H1 (cell line): ENCODE results near the gene CD160. TPM values are rescaled to one million over a fixed set of nuclear protein-coding genes. Genes with fewer than 3 reads are reported as not detected.
A peak's percentile ranks its signal among the peaks of the same experiment; 100 is the strongest.

Experiments
- CTCF ChIA-PET: fragments of 300-600 bp; sonication (Branson Sonifier 250); formaldehyde crosslinking; loops from one replicate; lab custom pipeline; 2021; ENCODE audit not compliant: partially characterized antibody; lab: Charles Lee
- POLR2A ChIA-PET: fragments of 300-600 bp; sonication (Branson Sonifier 250); formaldehyde crosslinking; loops from one replicate; lab custom pipeline; 2021; ENCODE audit warnings: inconsistent platforms; ENCODE audit not compliant: partially characterized antibody; lab: Charles Lee
- DNase-seq, 2 experiments: peaks; one replicate each; pipeline versions ENCODE4 v3.0.0 to v3.0.0-alpha.2; 2010 to 2022; ENCODE audit warnings: low spot score in 2 of 2, low read depth in 1 of 2, mixed read lengths in 1 of 2
- FAIRE-seq: peaks from 2 replicates; lab custom pipeline; 2011; peaks lifted over from hg19 to GRCh38; lab: Jason Lieb, UNC
- H2AFZ ChIP-seq: 2 replicates; pipeline ENCODE4 v1.8.1; 2012; ENCODE audit warnings: low read length, inconsistent platforms
- H2AK5ac ChIP-seq: 2 replicates; pipeline ENCODE4 v1.6.1; 2013; ENCODE audit warnings: low read depth, low read length
- H2BK120ac ChIP-seq: replicated peaks from 2 replicates; pipeline ENCODE3; 2013; ENCODE audit warnings: low read depth, low read length, inconsistent platforms
- H2BK12ac ChIP-seq: 2 replicates; pipeline ENCODE4 v1.6.1; 2013; ENCODE audit warnings: low read depth, low read length
- H2BK15ac ChIP-seq: 2 replicates; pipeline ENCODE4 v1.6.1; 2013; ENCODE audit warnings: low read length
- H2BK20ac ChIP-seq: 2 replicates; pipeline ENCODE4 v1.6.1; 2013; ENCODE audit warnings: low read length
- H2BK5ac ChIP-seq: 2 replicates; pipeline ENCODE4 v1.6.1; 2013; ENCODE audit warnings: low read depth, low read length
- H3K14ac ChIP-seq: 2 replicates; pipeline ENCODE4 v1.6.1; 2013; ENCODE audit warnings: inconsistent platforms; ENCODE audit not compliant: insufficient read length
- H3K18ac ChIP-seq: 2 replicates; pipeline ENCODE4 v1.6.1; 2013; ENCODE audit warnings: low read length; ENCODE audit errors: extremely low read depth
- H3K23ac ChIP-seq: 2 replicates; pipeline ENCODE4 v1.6.1; 2013; ENCODE audit warnings: inconsistent platforms; ENCODE audit not compliant: insufficient read length
- H3K23me2 ChIP-seq: 2 replicates; pipeline ENCODE4 v1.6.1; 2013; ENCODE audit warnings: low read depth, low read length
- H3K27ac ChIP-seq: 2 replicates; pipeline ENCODE4 v1.6.1; 2011; ENCODE audit warnings: low read depth, low read length, inconsistent platforms
- H3K27me3 ChIP-seq, 4 experiments: replicated peaks in 1 of 4; 1 replicate in 1 of 4; 2 replicates in 3 of 4; pipeline versions ENCODE4 v1.6.1 to v1.8.1; 2011 to 2013; ENCODE audit warnings: low read length in 3 of 4, mild to moderate bottlenecking in 3 of 4, inconsistent platforms in 2 of 4, mixed read lengths in 2 of 4, moderate library complexity in 1 of 4; ENCODE audit not compliant: control insufficient read depth in 3 of 4, insufficient read depth in 3 of 4; ENCODE audit errors: extremely low read depth in 1 of 4
- H3K36me3 ChIP-seq, 4 experiments: 2 replicates each; pipeline versions ENCODE4 v1.6.1 to v1.8.1; 2011 to 2013; ENCODE audit warnings: mild to moderate bottlenecking in 4 of 4, low read length in 3 of 4, moderate library complexity in 2 of 4, control low read depth in 1 of 4, inconsistent platforms in 1 of 4; ENCODE audit not compliant: insufficient read depth in 4 of 4, control insufficient read depth in 2 of 4
- H3K4ac ChIP-seq: replicated peaks from 2 replicates; pipeline ENCODE3; 2013; ENCODE audit warnings: low read length, low read depth, mixed read lengths, inconsistent platforms; ENCODE audit not compliant: insufficient read length
- H3K4me1 ChIP-seq, 4 experiments: replicated peaks in 1 of 4; 1 replicate in 1 of 4; 2 replicates in 3 of 4; pipeline versions ENCODE4 v1.6.1 to v1.8.1; 2011 to 2013; ENCODE audit warnings: low read length in 3 of 4, inconsistent platforms in 2 of 4, mixed read lengths in 1 of 4; ENCODE audit not compliant: insufficient read depth in 4 of 4, control insufficient read depth in 3 of 4
- H3K4me2 ChIP-seq, 2 experiments: 2 replicates each; pipeline versions ENCODE4 v1.6.1 to v1.8.1; 2011 to 2013; ENCODE audit warnings: low read depth in 2 of 2, low read length in 2 of 2, control low read depth in 1 of 2, inconsistent platforms in 1 of 2, mild to moderate bottlenecking in 1 of 2; ENCODE audit not compliant: insufficient read depth in 1 of 2
- H3K4me3 ChIP-seq, 4 experiments: fragments of 200-600, 300-600 bp in 1 of 4; sonication (generic), shearing (Covaris generic), sonication (Bioruptor Twin) in 1 of 4; 2 replicates each; pipeline versions ENCODE4 v1.5.1 to v1.8.1; 2011 to 2016; ENCODE audit warnings: low read length in 4 of 4, low read depth in 3 of 4, control low read depth in 2 of 4, inconsistent platforms in 2 of 4, mild to moderate bottlenecking in 2 of 4, mixed read lengths in 1 of 4, moderate library complexity in 1 of 4; ENCODE audit not compliant: insufficient read depth in 2 of 4; ENCODE audit errors: extremely low read depth in 1 of 4
- H3K56ac ChIP-seq: replicated peaks from 2 replicates; pipeline ENCODE3; 2013; ENCODE audit warnings: low read depth, mild to moderate bottlenecking, mixed read lengths, low read length, inconsistent platforms; ENCODE audit not compliant: insufficient read length
- H3K79me1 ChIP-seq: 2 replicates; pipeline ENCODE4 v1.6.1; 2013; ENCODE audit warnings: low read depth, low read length, control low read depth
- H3K79me2 ChIP-seq, 2 experiments: 2 replicates each; pipeline versions ENCODE4 v1.6.1 to v1.8.1; 2012 to 2013; ENCODE audit warnings: low read length in 2 of 2, mild to moderate bottlenecking in 2 of 2, inconsistent platforms in 1 of 2; ENCODE audit not compliant: insufficient read depth in 2 of 2, control insufficient read depth in 1 of 2
- H3K9ac ChIP-seq, 4 experiments: replicated peaks in 1 of 4; 1 replicate in 1 of 4; 2 replicates in 3 of 4; pipeline versions ENCODE4 v1.6.1 to v1.8.1; 2011 to 2013; ENCODE audit warnings: low read depth in 3 of 4, low read length in 3 of 4, control low read depth in 2 of 4, mild to moderate bottlenecking in 2 of 4, moderate library complexity in 2 of 4, inconsistent platforms in 1 of 4; ENCODE audit errors: extremely low read depth in 1 of 4
- H3K9me3 ChIP-seq, 2 experiments: 2 replicates each; pipeline versions ENCODE4 v1.6.1 to v1.8.1; 2012 to 2013; ENCODE audit warnings: mild to moderate bottlenecking in 2 of 2, moderate library complexity in 2 of 2, control low read depth in 1 of 2, inconsistent platforms in 1 of 2, low read depth in 1 of 2, low read length in 1 of 2, mixed read lengths in 1 of 2; ENCODE audit not compliant: insufficient read depth in 2 of 2
- H4K20me1 ChIP-seq, 2 experiments: replicated peaks in 1 of 2; 2 replicates each; pipeline versions ENCODE3 to v1.8.1; 2011 to 2013; ENCODE audit warnings: inconsistent platforms in 2 of 2, low read length in 2 of 2, mild to moderate bottlenecking in 1 of 2; ENCODE audit not compliant: insufficient read depth in 2 of 2, control insufficient read depth in 1 of 2
- H4K5ac ChIP-seq: 2 replicates; pipeline ENCODE4 v1.6.1; 2013; ENCODE audit warnings: low read length, low read depth, mixed read lengths, inconsistent platforms; ENCODE audit not compliant: insufficient read length
- H4K8ac ChIP-seq: 2 replicates; pipeline ENCODE4 v1.8.0; 2013; ENCODE audit warnings: mild to moderate bottlenecking, moderate library complexity, low read length, inconsistent platforms; ENCODE audit not compliant: insufficient read depth; ENCODE audit errors: extremely low read depth
- H4K91ac ChIP-seq: replicated peaks from 2 replicates; pipeline ENCODE3; 2013; ENCODE audit warnings: low read length, mixed read lengths, inconsistent platforms; ENCODE audit not compliant: insufficient read length
- ASH2L ChIP-seq: fragments of 200-600, 300-600 bp; sonication (generic); IDR thresholded peaks from one replicate; pipeline ENCODE4 v1.7.1; 2017; ENCODE audit warnings: low read length
- CBX8 ChIP-seq: fragments of 300-800, 300-1000 bp; sonication (generic); IDR thresholded peaks from 2 replicates; pipeline ENCODE4 v1.7.1; 2016; ENCODE audit warnings: low read depth, low read length, borderline replicate concordance
- JUND ChIP-seq: IDR thresholded peaks from 2 replicates; pipeline ENCODE4 v1.6.1; 2011; ENCODE audit warnings: mild to moderate bottlenecking, improper control_type of control experiment, low read length
- RFX5 ChIP-seq: IDR thresholded peaks from 2 replicates; pipeline ENCODE4 v1.6.1; 2011; ENCODE audit warnings: low read depth, low read length, improper control_type of control experiment, borderline replicate concordance
- SAP30 ChIP-seq: fragments of 300-600 bp; sonication (generic); IDR thresholded peaks from 2 replicates; pipeline ENCODE4 v1.7.1; 2012; ENCODE audit warnings: low read length, moderate library complexity, mild to moderate bottlenecking, inconsistent platforms; ENCODE audit not compliant: insufficient read depth, insufficient replicate concordance
- TEAD4 ChIP-seq: IDR thresholded peaks from 2 replicates; pipeline ENCODE4 v1.6.1; 2012; ENCODE audit warnings: low read depth, low read length, inconsistent platforms, mixed read lengths
- WGBS, 2 experiments: shearing (Covaris generic) in 1 of 2; methylation state at CpG; one replicate each; pipeline versions ENCODE4 v1.1.6 to v1.1.7; 2013 to 2015; ENCODE audit warnings: low lambda C conversion rate in 2 of 2, mixed read lengths in 2 of 2, inconsistent platforms in 1 of 2, low coverage in 1 of 2, missing lambda C conversion rate in 1 of 2; ENCODE audit not compliant: insufficient replicate concordance in 2 of 2, insufficient coverage in 1 of 2, insufficient read length in 1 of 2; ENCODE audit errors: extremely low coverage in 1 of 2, missing lambda C conversion rate in 1 of 2; 5-methylcytosine and 5-hydroxymethylcytosine counted together
- polyA plus RNA-seq, 7 experiments: library from polyadenylated mRNA; depleted of rRNA in 3 of 7; stranded (reverse) in 5 of 7; unstranded in 2 of 7; fragments of >200 nt in 5 of 7; fragments of 200-250 nt in 2 of 7; gene quantifications; 1 replicate in 5 of 7; 2 replicates in 1 of 7; 4 replicates in 1 of 7; pipeline versions ENCODE4 v1.2.1 to v1.2.3, GENCODE V29; 2011 to 2013; ENCODE audit warnings: missing spikeins in 2 of 7, mixed read lengths in 2 of 7
- total RNA-seq: library from RNA; stranded (reverse); fragmentation: NEBNext Ultra II Directional; extraction: Animal tissue kit (Norgen Biotek cat#: 25700); gene quantifications from 2 replicates; pipeline ENCODE4 v1.2.1, GENCODE V29; 2021
- TF ChIP-seq, protein P1 (sequence below): IDR thresholded peaks from 2 replicates; pipeline ENCODE4 v1.6.1; 2012; ENCODE audit warnings: low read length, inconsistent platforms

Gene CD160
- total and polyA plus RNA-seq, 2 of the 8 experiments (the other 6 are each of a cell fraction or from before 2014, with no cell fraction given), result not detected

- Histone ChIP-seq H3K4me1 (peaks cover 0 to 10% (median 5%) of the 10 kb centered on the region in 4 experiments; a peak in 6 of 7 replicates), H3K23ac (no peak overlapping the region), H4K8ac (no peak overlapping the region; the same call in 1 of the 2 replicates), H2BK15ac (no peak overlapping the region), H3K36me3 (no peaks in the 10 kb centered on the region), H3K27ac (no peak overlapping the region), H3K4ac (no peak overlapping the region), H4K5ac (no peak overlapping the region), H4K20me1 (no peaks in the 10 kb centered on the region), H2BK5ac (0 out of 2 replicates have a peak overlapping the region, but pooled peaks have one; percentile 10), H3K27me3 (no peaks in the 10 kb centered on the region), H2BK12ac (no peak overlapping the region), H3K56ac (no peak overlapping the region), H3K4me2 (no peak overlapping the region), H3K79me2 (no peaks in the 10 kb centered on the region)
- CTCF ChIA-PET, result interaction anchor here (1.7 to 2.4 kb wide), 2 partner anchors 9 to 13 kb away, joined by 3 to 20 read pairs; no protein-coding TSS in a partner anchor
- WGBS, 2 experiments, result 87% methylated on average over 7 of the region's 7 CpGs; no CpG with 5 or more reads in 1 of the 2 experiments
- TF ChIP-seq CBX8 (no peak), SAP30 (no peak), JUND (no peak), TEAD4 (no peak), RFX5 (no peak), ASH2L (no peak)
- TF ChIP-seq, protein P1, sequence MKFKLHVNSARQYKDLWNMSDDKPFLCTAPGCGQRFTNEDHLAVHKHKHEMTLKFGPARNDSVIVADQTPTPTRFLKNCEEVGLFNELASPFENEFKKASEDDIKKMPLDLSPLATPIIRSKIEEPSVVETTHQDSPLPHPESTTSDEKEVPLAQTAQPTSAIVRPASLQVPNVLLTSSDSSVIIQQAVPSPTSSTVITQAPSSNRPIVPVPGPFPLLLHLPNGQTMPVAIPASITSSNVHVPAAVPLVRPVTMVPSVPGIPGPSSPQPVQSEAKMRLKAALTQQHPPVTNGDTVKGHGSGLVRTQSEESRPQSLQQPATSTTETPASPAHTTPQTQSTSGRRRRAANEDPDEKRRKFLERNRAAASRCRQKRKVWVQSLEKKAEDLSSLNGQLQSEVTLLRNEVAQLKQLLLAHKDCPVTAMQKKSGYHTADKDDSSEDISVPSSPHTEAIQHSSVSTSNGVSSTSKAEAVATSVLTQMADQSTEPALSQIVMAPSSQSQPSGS, result no peak
- TF ChIP-seq, all 59 proteins: peak for 0
- POLR2A ChIA-PET, result interaction anchor here (1.9 kb wide), 1 partner anchor 8 kb away, joined by 4 read pairs; no protein-coding TSS in a partner anchor
- Histone ChIP-seq H2BK20ac (0 out of 2 replicates have a peak overlapping the region, but pooled peaks have one; percentile 41), H3K23me2 (no peaks in the 10 kb centered on the region), H3K18ac (no peak overlapping the region), H2AK5ac (no peak overlapping the region), H3K4me3 (no peak overlapping the region), H3K79me1 (no peaks in the 10 kb centered on the region), H3K9ac (no peak overlapping the region), H2AFZ (peak overlapping the region; percentile 51; the same call in 1 of the 2 replicates), H3K9me3 (no peaks in the 10 kb centered on the region), H2BK120ac (no peak overlapping the region), H4K91ac (no peak overlapping the region), H3K14ac (no peak overlapping the region)
- DNase-seq, result no peak
- FAIRE-seq, result no peak
These were observed 11.2 kb upstream of the CD160 start for GRCh38 chr1:145708063-145708462.
